Measurements from ENCODE around the gene UTP14C.

DNA sequence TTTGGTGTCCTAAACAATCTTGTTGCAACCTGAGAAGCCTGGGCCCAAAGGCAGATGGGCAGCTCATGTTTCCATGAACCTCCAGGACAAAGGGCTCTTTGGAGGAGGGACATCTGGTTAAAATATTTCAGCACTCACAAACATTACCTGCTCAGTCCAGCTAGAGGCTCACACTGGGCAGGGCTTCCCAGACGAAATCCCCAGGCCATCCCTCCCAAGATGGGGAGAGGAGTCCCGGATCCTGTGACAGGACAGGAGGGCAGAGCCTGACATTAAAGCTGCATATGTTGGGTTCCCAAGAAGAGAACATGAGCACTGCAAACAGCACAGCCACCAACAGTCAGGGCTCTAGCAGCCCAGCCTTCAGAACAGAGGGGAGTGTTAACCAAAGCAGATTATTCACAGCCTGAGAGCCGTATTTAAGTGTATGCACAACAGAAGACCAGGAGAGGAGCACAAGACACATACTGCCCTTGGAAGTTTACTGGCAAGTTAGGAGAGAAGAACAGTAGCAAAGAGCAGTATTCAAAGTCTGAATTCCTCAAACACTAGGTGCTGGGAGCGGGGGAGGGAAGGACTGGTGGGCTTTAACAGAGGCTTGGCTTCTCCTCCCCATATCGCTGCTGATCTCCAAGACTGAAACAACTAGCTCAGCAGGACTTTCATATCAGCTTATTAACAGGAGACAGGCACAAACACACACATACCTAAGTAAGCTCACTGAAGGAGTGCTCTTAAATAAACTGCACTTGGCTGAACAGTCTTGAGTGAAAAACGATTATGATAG is 25.6 kb upstream of the UTP14C start:
- TF ChIP-seq POLR2A (IDR thresholded peaks at IDR 0.05), result no peak
- TF ChIP-seq, protein P1, sequence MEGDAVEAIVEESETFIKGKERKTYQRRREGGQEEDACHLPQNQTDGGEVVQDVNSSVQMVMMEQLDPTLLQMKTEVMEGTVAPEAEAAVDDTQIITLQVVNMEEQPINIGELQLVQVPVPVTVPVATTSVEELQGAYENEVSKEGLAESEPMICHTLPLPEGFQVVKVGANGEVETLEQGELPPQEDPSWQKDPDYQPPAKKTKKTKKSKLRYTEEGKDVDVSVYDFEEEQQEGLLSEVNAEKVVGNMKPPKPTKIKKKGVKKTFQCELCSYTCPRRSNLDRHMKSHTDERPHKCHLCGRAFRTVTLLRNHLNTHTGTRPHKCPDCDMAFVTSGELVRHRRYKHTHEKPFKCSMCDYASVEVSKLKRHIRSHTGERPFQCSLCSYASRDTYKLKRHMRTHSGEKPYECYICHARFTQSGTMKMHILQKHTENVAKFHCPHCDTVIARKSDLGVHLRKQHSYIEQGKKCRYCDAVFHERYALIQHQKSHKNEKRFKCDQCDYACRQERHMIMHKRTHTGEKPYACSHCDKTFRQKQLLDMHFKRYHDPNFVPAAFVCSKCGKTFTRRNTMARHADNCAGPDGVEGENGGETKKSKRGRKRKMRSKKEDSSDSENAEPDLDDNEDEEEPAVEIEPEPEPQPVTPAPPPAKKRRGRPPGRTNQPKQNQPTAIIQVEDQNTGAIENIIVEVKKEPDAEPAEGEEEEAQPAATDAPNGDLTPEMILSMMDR (IDR thresholded peaks at IDR 0.05), result no peak
